Smooth muscle cell (in vitro differentiated cells): ENCODE results near the gene GGA2. TPM values are rescaled to one million over a fixed set of nuclear protein-coding genes. Genes with fewer than 3 reads are reported as not detected.

ENCODE experiments used
- DNase-seq: peaks from one replicate; lab custom pipeline; 2025; ENCODE audit not compliant: unreplicated experiment; lab: John Stamatoyannopoulos, UW
- H2AFZ ChIP-seq: fragments of 200-600 bp; sonication (generic); 2 replicates; pipeline ENCODE4 v1.6.0; 2016; ENCODE audit warnings: antibody characterized with exemption, low read depth, mild to moderate bottlenecking
- H3F3A ChIP-seq: fragments of 200-600 bp; sonication (generic); 2 replicates; pipeline ENCODE4 v1.6.0; 2017; ENCODE audit warnings: antibody characterized with exemption, low read depth
- H3K27ac ChIP-seq: fragments of 200-600 bp; sonication (generic); 2 replicates; pipeline ENCODE4 v1.5.1; 2016; ENCODE audit warnings: low read depth, mild to moderate bottlenecking
- H3K27me3 ChIP-seq: fragments of 200-600 bp; sonication (generic); 2 replicates; pipeline ENCODE4 v1.6.1; 2016; ENCODE audit warnings: low read depth, mild to moderate bottlenecking
- H3K36me3 ChIP-seq: fragments of 200-600 bp; sonication (generic); 2 replicates; pipeline ENCODE4 v1.5.1; 2016; ENCODE audit warnings: low read depth
- H3K4me1 ChIP-seq: fragments of 200-600 bp; sonication (generic); 2 replicates; pipeline ENCODE4 v1.5.1; 2016; ENCODE audit warnings: low read depth
- H3K4me2 ChIP-seq: fragments of 200-600 bp; sonication (generic); 2 replicates; pipeline ENCODE4 v1.6.0; 2016; ENCODE audit warnings: mild to moderate bottlenecking
- H3K4me3 ChIP-seq: fragments of 200-600 bp; sonication (generic); 2 replicates; pipeline ENCODE4 v1.5.1; 2016; ENCODE audit warnings: mild to moderate bottlenecking
- H3K79me2 ChIP-seq: fragments of 200-600 bp; sonication (generic); 2 replicates; pipeline ENCODE4 v1.6.0; 2016; ENCODE audit warnings: low read depth, mild to moderate bottlenecking
- H3K9ac ChIP-seq: fragments of 200-600 bp; sonication (generic); 2 replicates; pipeline ENCODE4 v1.6.0; 2016; ENCODE audit warnings: low read depth
- H3K9me3 ChIP-seq: fragments of 200-600 bp; sonication (generic); replicated peaks from 2 replicates; pipeline ENCODE4 v1.5.1; 2016; ENCODE audit warnings: low read depth
- H4K20me1 ChIP-seq: fragments of 200-600 bp; sonication (generic); 2 replicates; pipeline ENCODE4 v1.6.0; 2016; ENCODE audit warnings: low read depth
- CTCF ChIP-seq: fragments of 200-600 bp; sonication (generic); IDR thresholded peaks from 2 replicates; pipeline ENCODE4 v1.5.1; 2017; ENCODE audit warnings: borderline replicate concordance, mild to moderate bottlenecking, antibody characterized with exemption; ENCODE audit not compliant: insufficient read depth, poor library complexity, severe bottlenecking
- WGBS: methylation state at CpG from one replicate; pipeline ENCODE4 v1.1.7; 2016; ENCODE audit warnings: low lambda C conversion rate; 5-methylcytosine and 5-hydroxymethylcytosine counted together
- polyA plus RNA-seq: library from polyadenylated mRNA; unstranded; fragments of >200 nt; fragmentation: Nextera tagmentation; extraction: Ambion mirVana; gene quantifications from 2 replicates; pipeline ENCODE4 v1.2.1, GENCODE V29; 2016
- total RNA-seq: library from RNA; depleted of rRNA; stranded (reverse); fragments of >200 nt; gene quantifications from 2 replicates; pipeline ENCODE4 v1.2.3, GENCODE V29; 2014

Gene GGA2
- total and polyA plus RNA-seq, 2 experiments from 2014 or later, result 32.2 to 42.5 TPM

- H3K27ac ChIP-seq, result no peak overlapping the region
- no peak for DNase-seq
- peaks cover 13% of the 10 kb centered on the region for H3K36me3 ChIP-seq
- no peak overlapping the region for H2AFZ ChIP-seq
- 91% methylated on average over 14 of the region's 14 CpGs for WGBS
- H3K4me1 ChIP-seq, result no peaks in the 10 kb centered on the region
- H3K4me3 ChIP-seq, result no peak overlapping the region
- no peak overlapping the region for H3K9ac ChIP-seq
- H3F3A ChIP-seq, result no peaks in the 10 kb centered on the region
- no peak for TF ChIP-seq CTCF
- peaks cover 17% of the 10 kb centered on the region for H4K20me1 ChIP-seq
- H3K27me3 ChIP-seq, result no peaks in the 10 kb centered on the region
- no peaks in the 10 kb centered on the region for H3K79me2 ChIP-seq
- H3K4me2 ChIP-seq, result no peak overlapping the region
- no peaks in the 10 kb centered on the region for H3K9me3 ChIP-seq
Measured at GRCh38 chr16:23491490-23492391, 18.6 kb downstream of the GGA2 start.

- Histone ChIP-seq H3K27ac (no peak overlapping the region), H3K4me3 (no peak overlapping the region), H2AFZ (no peak overlapping the region), H3F3A (no peaks in the 10 kb centered on the region), H3K36me3 (peaks cover 18% of the 10 kb centered on the region), H3K4me1 (no peaks in the 10 kb centered on the region), H3K4me2 (no peak overlapping the region), H3K79me2 (no peaks in the 10 kb centered on the region), H4K20me1 (no peaks in the 10 kb centered on the region), H3K9ac (no peak overlapping the region), H3K9me3 (no peaks in the 10 kb centered on the region), H3K27me3 (no peaks in the 10 kb centered on the region)
- no peak for DNase-seq
- 93% methylated on average over 5 of the region's 5 CpGs for WGBS
- TF ChIP-seq CTCF, result no peak
Measured at GRCh38 chr16:23486480-23486879, 23.8 kb downstream of the GGA2 start.

- WGBS, result 100% methylated on average over 8 of the region's 8 CpGs
Measured at GRCh38 chr16:23485841-23486240, 24.5 kb downstream of the GGA2 start.

More at GRCh38 chr16:23485841-23486240, 24.5 kb downstream of the GGA2 start:
- Histone ChIP-seq H3K36me3 (peaks cover 16% of the 10 kb centered on the region), H4K20me1 (no peaks in the 10 kb centered on the region), H3K9me3 (no peaks in the 10 kb centered on the region), H3K27ac (no peak overlapping the region), H3F3A (no peaks in the 10 kb centered on the region), H2AFZ (no peak overlapping the region), H3K4me2 (no peak overlapping the region), H3K79me2 (no peaks in the 10 kb centered on the region), H3K9ac (no peak overlapping the region), H3K27me3 (no peaks in the 10 kb centered on the region), H3K4me1 (no peaks in the 10 kb centered on the region), H3K4me3 (no peak overlapping the region)
- no peak for TF ChIP-seq CTCF
- no peak for DNase-seq
